Measurements from ENCODE around the gene PRSS36.
"Not testable (repeated sequence)": the region's sequence is repeated elsewhere in the genome, so short reads cannot be mapped to it uniquely, and the experiment has no call there.

PRSS36 gene

DNA sequence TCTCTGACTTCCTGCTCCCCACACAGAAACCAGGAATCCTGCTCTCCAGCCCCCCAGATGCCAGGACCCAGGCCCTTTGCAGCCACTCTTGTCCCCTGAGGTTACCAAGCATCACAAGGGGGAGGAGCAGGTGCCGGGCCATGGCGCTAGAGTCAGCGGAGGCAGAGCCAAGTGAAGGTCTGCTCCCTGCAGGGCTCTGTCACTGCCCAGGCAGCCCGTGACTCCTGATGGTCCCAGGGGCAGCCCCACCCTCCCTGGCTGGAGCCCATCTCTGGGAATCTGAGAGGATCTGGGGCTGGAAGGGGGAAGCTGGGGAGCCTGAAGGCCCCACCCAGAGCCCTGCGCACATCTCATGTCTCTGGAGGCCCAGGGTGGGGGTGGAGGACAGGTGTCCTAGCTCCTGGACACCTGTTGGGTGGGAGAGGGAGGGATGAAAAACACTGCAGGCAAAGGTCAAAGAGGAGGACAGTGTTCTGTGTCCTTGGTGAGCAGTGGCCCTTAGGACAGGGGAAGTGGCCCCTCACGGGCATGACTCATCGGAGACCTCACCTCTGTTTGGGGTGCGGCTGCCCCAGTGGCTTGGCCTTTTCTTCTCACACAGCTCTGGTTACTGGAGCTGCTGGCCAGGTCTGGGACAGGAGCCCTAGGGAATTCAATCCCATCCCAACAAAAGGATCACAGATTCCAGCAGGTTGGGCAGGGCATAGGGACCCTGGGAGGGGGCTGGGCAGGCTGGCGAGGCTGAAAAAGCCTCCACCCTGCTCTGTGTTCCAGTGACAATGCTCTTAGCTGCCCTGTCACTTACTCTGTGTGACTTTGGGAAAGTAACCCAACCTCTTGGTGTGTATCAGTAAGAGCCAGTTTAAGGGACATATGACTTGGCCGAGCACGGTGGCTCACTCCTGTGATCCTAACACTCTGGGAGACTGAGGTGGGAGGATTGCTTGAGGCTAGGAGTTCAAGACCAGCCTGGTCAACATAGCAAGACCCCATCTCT, at the start of gene PRSS36:
PRSS36 (minus strand) TSS at position 173 of the 997 bp plus-strand sequence; CDS start at position 142, 31 bp downstream.
- peak; percentile 76 for DNase-seq (ENCODE audit: low read depth, low spot score)

DNA sequence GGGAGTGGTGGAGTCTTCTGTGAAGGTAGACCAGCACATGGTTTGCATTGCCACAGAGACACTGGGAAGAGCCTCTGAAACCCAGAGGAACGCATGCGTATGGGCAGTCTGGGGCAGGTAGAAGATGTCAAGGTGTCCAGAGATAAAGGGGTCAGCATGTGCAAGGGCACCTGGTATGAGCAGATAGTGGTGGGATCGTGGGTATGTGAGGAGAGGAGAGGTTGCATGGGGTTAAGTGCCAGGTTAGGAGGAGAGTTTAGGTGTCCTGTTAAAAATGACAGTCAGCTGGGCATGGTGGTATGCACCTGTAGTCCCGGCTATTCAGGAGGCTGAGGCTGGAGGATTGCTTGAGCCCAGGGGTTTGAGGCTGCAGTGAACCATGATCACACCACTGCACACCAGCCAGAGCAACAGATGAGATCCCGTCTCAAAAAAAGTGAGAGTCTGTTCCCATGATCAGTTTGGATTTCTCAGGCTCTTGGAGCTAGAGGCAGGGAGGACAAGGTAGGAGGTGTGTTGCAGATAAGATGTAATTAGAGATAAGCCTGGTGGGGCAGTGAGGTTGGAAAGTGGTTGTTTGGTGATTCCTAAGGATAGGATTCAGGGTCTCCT, 49.7 kb upstream of the PRSS36 start:
- no peak for DNase-seq (ENCODE audit: low read depth, low spot score)

DNA sequence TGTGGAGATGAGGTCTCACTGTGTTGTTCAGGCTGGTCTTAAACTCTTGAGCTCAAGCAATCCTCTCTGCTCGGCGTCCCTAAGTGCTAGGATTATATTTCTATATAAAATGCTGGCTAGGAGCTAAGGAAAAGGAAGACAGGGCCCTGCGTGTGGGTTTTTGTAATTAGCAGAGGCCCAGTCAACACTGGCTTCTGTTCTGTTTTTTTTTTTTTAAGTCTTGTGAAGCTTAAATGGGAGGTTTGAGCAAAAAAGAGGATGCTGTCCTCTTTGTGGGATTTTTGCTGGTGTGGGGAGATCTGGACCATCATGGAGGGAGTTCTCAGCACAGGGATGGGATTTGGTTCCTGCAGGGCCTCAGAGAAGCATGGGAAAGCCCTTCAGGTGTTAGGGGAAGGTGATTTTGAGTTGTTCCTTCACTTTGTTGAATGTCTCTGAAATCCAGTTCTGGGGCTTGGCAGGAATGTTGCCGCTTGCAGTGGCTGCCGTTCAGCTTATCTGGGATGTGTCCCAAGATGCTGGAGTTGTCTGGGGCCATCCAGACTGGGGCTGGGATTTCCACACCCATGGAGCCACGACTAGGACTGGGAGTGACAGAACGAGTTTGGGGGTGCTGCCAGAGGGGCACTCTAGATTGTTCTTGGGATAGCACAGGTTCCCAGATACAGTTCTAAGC, 48.5 kb upstream of the PRSS36 start:
- DNase-seq (ENCODE audit: low read depth, low spot score), result no peak

DNA sequence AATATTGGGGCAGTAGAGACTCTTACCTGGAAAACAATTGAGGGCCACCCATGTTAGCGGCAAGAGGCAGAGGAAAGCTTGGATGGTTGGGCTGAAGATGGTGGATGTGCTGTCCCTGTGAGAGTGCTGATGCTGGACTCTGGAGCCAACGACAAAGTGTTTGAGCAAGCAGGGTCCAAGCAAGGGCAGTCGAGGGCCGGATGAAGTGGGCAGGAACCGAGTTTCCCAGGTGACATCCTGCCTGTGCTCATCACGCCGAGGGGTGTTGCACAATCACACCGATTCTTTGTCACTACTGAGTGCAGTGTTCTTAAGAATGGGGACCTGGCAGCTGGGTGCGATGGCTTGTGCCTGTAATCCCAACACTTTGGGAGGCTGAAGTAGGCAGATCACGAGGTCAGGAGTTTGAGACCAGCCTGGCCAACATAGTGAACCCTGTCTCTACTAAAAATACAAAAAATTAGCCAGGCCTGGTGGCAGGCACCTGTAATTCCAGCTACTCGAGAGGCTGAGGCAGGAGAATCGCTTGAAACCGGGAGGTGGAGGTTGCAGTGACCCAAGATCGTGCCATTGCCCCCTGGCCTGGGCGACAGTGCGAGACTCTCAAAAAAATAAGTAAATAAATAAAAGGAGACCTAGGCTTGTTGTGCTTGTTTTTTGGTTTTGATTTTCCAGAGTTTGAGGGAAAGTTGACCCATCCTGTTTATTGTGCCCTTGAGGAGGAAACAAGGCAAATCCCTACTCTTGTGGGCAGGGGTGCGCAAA, 46.6 kb upstream of the PRSS36 start:
- DNase-seq (ENCODE audit: low read depth, low spot score), result no peak

DNA sequence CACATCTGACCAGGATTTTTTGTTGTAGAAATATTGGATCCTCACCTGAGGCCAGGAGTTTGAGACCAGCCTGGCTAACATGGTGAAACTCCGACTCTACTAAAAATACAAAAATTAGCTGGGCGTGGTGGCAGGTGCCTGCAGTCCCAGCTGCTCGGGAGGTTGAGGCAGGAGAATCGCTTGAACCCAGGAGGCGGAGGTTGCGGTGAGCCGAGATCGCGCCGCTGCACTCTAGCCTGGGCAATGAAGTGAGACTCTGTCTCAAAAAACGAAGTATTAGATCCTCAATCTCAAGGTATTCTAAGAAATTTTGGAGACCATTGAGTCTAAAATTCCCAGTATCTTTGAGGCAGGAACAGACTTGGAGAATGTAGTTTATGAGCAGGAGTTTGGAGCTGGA, 46.0 kb upstream of the PRSS36 start:
- DNase-seq (ENCODE audit: low read depth, low spot score), result not testable (repeated sequence)

DNA sequence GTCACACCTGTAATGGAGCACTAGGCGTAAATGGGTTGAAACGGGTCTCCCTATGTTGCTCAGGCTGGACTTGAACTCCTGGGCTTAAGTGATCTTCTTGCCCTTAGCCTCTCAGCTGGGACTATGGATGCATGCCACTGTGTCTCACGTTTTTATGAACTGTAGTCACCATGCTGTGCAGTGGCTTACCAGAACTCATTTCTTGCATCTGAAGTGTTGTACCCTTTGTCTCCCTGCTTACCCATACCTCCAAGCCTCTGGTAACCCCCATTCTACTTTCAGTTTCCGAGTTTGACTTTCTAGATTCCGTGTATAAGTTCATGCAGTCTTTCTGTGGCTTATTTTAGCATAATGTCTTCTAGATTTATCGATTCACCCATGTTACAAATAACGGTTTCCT, 45.0 kb upstream of the PRSS36 start:
- DNase-seq (ENCODE audit: low read depth, low spot score), result no peak

DNA sequence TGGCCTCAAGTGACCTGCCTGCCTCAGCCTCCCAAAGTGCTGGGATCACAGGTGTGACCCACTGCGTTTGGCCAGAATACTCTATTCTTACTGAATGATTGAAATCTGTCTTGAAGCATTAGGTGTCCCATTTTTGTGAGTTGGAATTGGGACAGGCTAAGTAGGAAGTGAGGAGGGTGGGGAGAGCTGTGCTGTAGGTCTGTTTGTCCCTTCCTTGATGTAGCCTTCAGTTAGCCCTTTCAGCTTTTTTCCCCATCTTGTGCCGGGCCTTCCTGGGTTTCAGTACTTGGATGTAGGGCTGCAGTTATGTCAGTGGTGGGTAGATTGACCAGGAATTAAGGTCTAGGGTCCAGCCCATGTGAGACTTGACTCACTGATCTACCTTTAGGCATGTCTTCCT, 44.0 kb upstream of the PRSS36 start:
- no peak for DNase-seq (ENCODE audit: low read depth, low spot score)

DNA sequence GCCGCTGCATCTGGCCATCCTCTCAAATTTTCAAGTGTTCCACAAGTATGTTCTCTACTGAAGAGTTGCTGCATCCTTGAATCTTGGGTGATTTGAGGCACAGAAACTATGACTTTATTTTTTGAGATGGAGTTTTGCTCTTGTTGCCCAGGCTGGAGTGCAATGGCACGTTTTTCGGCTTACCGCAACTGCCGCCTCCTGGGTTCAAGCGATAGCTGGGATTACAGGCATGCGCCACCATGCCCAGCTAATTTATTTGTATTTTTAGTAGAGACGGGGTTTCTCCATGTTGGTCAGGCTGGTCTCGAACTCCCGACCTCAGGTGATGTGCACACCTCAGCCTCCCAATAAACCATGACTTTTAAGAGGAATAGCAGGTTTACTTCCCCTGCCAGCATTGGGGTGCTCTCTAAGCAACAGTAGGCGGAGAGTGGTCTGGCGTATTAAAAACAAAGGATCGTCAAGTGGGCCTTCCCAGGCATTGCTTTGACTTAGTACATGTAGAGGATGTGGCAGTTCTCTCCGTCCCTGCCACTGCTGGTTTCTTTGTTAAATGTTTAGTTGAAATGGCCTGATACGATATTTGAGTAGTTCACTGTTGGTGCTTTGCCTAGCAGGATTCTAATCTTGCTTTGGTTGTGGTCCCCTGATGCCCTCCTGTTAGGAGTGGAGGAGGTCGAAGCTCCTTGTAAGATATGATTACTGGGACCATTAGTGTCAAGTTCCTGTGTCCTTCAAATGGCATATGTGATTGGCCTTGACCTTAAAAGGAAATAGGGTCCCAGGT, 43.2 kb upstream of the PRSS36 start:
- no peak for DNase-seq (ENCODE audit: low read depth, low spot score)

DNA sequence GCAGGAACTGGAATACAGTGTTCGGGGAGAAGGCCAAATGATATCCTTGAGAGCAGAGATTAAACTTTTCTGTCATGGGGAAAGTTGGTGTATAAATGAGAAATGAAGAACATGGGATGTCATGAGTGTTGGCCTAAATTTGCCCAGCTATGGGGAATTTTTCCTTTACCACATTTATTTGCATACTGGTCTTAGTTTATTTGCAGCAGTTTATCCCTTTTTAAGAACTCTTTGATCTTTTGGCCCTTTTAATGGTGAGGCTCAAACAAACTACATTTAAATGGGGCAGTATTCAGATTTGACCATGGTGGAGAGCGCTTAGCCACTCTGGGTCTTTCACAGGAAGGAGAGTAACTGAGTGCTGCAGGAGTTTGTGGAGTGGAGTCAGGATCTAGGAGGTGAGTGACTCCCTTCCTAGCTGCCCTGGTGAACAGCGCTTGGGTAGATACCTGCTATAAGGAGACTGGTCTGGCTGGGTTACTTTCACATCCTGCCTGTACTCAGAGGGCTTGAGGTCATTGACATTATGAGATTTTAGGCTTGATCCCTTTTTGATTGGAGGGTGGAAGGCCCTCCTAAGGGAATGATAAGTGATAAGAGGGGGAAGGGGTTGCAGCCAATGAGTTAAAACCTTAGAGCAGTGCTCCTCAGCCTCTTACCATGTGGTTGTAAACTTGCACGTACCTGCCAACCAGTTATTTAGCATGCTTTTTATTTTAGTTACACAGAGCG, 42.0 kb upstream of the PRSS36 start:
- no peak for DNase-seq (ENCODE audit: low read depth, low spot score)

DNA sequence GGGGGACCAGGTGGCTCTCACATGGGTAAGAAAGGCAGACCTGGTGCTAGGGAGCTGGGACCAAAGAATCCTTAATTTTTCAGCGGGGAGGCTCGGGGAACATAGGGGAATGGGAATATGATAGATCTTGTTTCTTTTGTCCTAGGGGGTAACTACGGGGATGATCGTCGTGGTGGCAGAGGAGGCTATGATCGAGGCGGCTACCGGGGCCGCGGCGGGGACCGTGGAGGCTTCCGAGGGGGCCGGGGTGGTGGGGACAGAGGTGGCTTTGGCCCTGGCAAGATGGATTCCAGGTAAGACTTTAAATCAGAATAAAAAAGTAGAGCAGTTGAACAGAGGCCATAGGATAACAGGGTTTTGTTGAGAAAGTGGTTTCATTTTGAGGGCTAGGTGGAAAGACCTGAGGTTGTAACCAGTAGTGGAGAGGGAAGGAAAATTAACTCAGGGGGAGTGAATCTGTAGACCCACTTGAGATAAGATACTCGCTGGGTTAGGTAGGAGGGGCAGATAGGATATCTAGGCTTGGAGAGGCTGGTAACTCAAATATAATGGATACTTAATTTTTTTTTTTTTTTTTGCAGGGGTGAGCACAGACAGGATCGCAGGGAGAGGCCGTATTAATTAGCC, 41.1 kb upstream of the PRSS36 start:
- no peak for DNase-seq (ENCODE audit: low read depth, low spot score)

DNA sequence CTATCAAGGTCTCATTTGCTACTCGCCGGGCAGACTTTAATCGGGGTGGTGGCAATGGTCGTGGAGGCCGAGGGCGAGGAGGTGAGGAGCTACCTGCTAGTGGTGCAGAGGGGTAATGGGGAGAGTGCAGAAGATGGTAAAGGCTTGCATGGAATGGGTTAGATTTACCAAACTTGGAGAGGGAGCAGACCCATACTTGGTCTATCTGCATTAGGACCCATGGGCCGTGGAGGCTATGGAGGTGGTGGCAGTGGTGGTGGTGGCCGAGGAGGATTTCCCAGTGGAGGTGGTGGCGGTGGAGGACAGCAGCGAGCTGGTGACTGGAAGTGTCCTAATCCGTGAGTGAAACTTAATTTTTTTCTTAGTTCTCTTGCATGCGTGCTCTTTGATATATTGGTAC, 40.2 kb upstream of the PRSS36 start:
- no peak for DNase-seq (ENCODE audit: low read depth, low spot score)

DNA sequence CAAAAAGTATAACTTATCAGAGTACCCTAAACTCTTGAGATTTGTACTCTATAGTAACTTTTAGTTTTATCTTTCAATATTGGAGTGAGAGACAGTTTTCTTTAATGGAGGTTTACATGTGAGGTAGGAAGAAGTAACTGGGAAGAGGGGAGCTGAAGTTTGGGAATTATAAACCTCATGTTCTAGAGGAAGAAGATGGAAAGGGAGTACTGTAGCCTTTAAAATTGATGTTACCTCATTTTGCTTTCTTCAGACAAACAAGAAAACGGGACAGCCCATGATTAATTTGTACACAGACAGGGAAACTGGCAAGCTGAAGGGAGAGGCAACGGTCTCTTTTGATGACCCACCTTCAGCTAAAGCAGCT, 39.5 kb upstream of the PRSS36 start:
- no peak for DNase-seq (ENCODE audit: low read depth, low spot score)

DNA sequence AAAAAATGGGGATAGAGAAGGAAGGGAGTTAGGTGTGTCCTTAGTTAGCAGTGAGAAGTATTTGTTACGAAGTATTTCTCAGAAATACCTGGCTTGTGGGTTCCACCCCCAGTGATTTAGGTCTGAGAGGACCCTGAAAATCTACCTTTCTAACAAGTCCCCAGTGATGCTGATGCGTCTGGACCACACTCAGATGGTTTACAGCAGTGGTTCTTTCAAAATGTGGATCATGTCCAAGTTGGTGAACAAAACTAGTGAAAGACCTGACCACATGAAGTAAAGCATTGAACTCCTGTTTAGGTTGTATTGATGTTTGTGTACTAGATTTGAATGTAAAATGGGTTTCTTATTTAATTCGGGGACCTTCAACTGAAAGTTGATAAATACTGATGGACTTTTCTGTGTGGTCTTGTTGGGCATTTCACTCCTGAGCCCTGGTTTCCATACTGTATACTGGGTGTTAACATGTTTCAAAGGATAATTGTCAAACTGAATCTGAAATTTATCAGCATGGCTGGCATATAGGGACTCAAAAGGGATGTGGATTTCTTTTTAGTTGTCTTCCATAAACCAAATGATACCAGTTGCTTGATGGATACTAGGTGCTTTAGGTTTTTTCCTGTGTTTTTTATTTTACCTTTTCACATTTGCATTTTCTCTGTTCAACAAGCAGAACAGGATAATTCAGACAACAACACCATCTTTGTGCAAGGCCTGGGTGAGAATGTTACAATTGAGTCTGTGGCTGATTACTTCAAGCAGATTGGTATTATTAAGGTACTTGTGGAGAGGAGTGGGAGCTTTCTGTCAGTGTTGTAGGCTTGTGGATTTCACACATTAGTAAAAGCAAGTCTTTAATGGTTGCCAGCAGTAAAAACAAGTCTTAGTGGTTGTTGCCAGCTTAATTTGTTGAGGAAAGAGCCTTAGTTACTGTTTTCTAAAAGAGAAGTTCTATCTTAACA, 38.9 kb upstream of the PRSS36 start:
- DNase-seq (ENCODE audit: low read depth, low spot score), result no peak

DNA sequence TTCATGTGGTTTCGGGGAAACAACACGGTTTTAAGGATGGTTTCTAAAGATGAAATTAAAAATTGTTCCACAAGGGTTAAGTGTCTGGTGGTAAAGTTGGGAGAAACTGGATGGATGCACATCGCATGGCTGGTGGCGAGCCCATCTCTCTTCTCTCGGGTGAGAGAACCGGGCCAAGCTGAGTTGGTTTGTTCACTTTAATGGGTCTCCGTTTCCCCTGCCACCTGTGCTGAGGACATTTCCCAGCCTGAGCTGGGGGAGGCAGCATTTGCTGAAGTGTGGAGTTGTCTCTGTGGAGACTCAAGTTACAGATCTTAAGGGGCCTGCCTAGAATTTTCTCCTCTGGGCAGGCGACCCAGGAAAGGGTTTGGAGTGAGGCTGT, 37.9 kb upstream of the PRSS36 start:
- no peak for DNase-seq (ENCODE audit: low read depth, low spot score)

DNA sequence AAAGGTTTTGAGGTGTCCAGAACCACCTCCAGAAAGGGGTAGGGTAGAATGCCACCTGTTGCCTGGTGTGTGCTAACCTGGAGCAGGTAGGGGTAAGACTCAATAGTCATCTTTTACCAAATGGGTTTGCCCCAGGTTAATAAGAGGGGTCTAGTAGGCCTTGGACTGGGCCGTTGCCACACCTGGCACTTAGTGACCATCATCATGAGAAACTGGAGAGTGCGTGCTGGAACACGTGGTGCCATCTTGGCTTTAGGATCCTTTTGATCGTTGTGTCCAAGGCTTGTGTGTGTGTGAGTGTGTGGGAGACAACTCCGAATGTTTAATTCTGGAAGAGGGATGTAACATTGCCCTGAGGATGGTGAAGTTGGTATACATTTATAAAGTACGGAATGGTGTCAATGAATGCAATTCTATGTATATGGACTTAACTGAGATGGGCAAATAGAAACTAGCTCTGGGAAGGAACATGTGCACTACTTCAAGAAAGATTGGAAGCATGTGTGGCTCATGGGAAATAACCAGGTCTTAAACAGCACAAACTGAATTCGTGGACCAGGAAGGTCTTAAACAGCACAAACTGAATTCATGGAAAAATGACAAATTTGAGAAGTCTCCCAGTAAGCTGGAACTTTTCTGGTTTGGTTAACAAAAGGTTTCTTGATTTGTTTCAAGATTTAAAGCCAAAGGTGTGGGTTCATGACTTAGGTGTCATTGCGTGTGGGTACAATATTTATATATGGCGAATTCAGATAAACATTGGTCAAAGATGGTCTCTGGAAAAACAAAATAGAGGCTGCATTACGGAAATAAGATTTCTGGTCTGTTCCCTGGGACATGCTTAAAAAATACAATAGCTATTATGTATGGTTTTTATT, 37.3 kb upstream of the PRSS36 start:
- no peak for DNase-seq (ENCODE audit: low read depth, low spot score)

DNA sequence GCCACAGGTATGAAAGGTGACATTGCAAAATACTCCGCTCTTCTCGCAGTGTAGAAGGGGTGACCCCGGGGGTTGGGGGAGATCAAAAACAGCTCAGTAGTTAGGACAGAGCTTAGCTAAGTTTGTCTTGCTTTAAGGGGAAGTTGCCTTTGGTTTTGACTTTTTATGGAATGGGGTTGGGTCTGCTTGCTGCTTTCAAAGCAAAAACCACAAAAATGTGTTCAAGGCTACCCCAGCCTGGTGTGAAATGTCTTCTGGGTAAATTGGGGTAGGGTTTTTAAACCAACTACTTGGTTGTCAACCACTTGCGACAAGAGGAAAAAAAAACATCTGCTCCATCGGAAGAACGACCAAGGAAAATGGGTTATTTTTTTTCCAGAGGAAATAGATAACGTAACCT, 36.3 kb upstream of the PRSS36 start:
- no peak for DNase-seq (ENCODE audit: low read depth, low spot score)

DNA sequence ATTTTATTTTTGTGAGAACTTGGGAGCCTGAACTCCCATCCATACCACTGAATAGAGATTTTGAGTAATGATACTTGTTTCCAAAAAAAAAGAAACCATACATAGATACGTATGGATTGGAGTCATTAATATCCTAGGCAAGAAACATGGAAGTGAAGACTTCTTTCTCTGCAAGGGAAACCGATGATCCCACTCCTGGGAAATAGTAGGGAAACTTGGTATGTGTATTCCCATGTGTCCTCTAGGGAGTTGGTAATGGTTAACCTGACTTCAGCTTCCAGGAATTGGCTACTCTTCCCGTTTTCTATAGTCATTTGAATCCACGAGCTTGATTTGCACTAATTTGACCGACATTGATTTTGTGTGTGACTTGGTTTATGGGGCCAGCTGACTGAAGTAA, 35.5 kb upstream of the PRSS36 start:
- DNase-seq (ENCODE audit: low read depth, low spot score), result no peak

DNA sequence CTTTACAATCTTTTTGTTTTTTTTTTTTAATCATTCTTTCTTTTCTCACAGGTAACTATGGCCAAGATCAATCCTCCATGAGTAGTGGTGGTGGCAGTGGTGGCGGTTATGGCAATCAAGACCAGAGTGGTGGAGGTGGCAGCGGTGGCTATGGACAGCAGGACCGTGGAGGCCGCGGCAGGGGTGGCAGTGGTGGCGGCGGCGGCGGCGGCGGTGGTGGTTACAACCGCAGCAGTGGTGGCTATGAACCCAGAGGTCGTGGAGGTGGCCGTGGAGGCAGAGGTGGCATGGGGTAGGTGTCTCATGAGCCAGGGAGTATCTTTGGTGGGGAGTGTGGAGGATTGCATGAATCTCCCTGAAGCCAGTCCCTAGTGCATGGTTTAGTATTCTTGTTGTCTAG, 35.0 kb upstream of the PRSS36 start:
- DNase-seq (ENCODE audit: low read depth, low spot score), result no peak

Data from ELF-1 (cell line).